GM12892 (cell line): ENCODE measurements around the gene CYB561A3.

Experiments used
- POLR2A ChIP-seq: IDR thresholded peaks from 2 replicates; pipeline ENCODE4 v1.6.1; 2011; ENCODE audit warnings: low read depth, low read length, control low read depth
- POLR2AphosphoS5 ChIP-seq: IDR thresholded peaks from 2 replicates; pipeline ENCODE4 v1.6.1; 2011; ENCODE audit warnings: low read depth, low read length, control low read depth

GRCh38 chr11:61362542-61362875 is 827 bp upstream of the CYB561A3 start:
- TF ChIP-seq POLR2AphosphoS5 (no peak), POLR2A (no peak)
